K562 (cell line): ENCODE measurements around the gene GGTLC1.

Source experiments
- CBFA2T2 ChIP-seq: fragments of 450-650 bp; conservative IDR thresholded peaks from 2 replicates; pipeline ENCODE4 v1.6.1; 2017; ENCODE audit warnings: mild to moderate bottlenecking
- MCM2 ChIP-seq: fragments of 450-650 bp; IDR thresholded peaks from 2 replicates; pipeline ENCODE4 v1.6.1; 2017; ENCODE audit warnings: low read depth, mild to moderate bottlenecking
- RFX5 ChIP-seq: IDR thresholded peaks from 2 replicates; pipeline ENCODE4 v1.6.1; 2011; ENCODE audit warnings: low read depth, mild to moderate bottlenecking, improper control_type of control experiment, low read length
- SIN3A ChIP-seq, 2 experiments: fragments of 150-350 bp in 1 of 2; IDR thresholded peaks; 2 replicates each; pipeline ENCODE4 v1.6.1; 2011 to 2016; ENCODE audit warnings: borderline replicate concordance in 2 of 2, low read depth in 2 of 2, low read length in 2 of 2, mild to moderate bottlenecking in 2 of 2, moderate library complexity in 2 of 2; ENCODE audit not compliant: control insufficient read depth in 1 of 2
- SMAD4 ChIP-seq: fragments of 250-450 bp; sonication (Bioruptor Pico); conservative IDR thresholded peaks from 2 replicates; pipeline ENCODE4 v1.8.0; 2021; ENCODE audit warnings: inconsistent platforms, mild to moderate bottlenecking, moderate library complexity
- TEAD4 ChIP-seq, 2 experiments: sonication (generic) in 1 of 2; formaldehyde crosslinking in 1 of 2; IDR thresholded peaks; 2 replicates each; pipeline versions ENCODE4 v1.6.1 to v1.8.0; 2012 to 2022; ENCODE audit warnings: borderline replicate concordance in 1 of 2, inconsistent platforms in 1 of 2, low read length in 1 of 2, mild to moderate bottlenecking in 1 of 2, missing genetic modification reagents in 1 of 2
- YBX1 ChIP-seq: fragments of 450-650 bp; IDR thresholded peaks from 2 replicates; pipeline ENCODE4 v1.7.1; 2016; ENCODE audit warnings: mild to moderate bottlenecking
- ZBTB1 ChIP-seq: sonication (generic); formaldehyde crosslinking; IDR thresholded peaks from 2 replicates; pipeline ENCODE4 v1.8.1; 2023; ENCODE audit warnings: missing genetic modification reagents, low read depth, mild to moderate bottlenecking, borderline replicate concordance
- ZNF274 ChIP-seq: IDR thresholded peaks from 2 replicates; pipeline ENCODE4 v1.6.1; 2011; ENCODE audit warnings: low read depth, mild to moderate bottlenecking, low read length, moderate library complexity, borderline replicate concordance
- ZNF354B ChIP-seq: fragments of 250-450 bp; sonication (Bioruptor Pico); IDR thresholded peaks from 2 replicates; pipeline ENCODE4 v1.4.0; 2020
- TF ChIP-seq, protein P1 (sequence below), 2 experiments: fragments of 450-650 bp; formaldehyde crosslinking in 1 of 2; IDR thresholded peaks; 2 replicates each; pipeline versions ENCODE4 v1.4.0 to v1.6.1; 2014 to 2020; ENCODE audit warnings: mild to moderate bottlenecking in 2 of 2, borderline replicate concordance in 1 of 2, low read depth in 1 of 2
- TF ChIP-seq, protein P2 (sequence below), 3 experiments: IDR thresholded peaks in 2 of 3; conservative IDR thresholded peaks in 1 of 3; 2 replicates each; pipeline ENCODE4 v1.5.1; 2011 to 2012; ENCODE audit warnings: low read length in 3 of 3, mild to moderate bottlenecking in 3 of 3, control low read depth in 2 of 3, improper control_type of control experiment in 1 of 3, inconsistent platforms in 1 of 3, low read depth in 1 of 3, mixed read lengths in 1 of 3, moderate library complexity in 1 of 3; ENCODE audit not compliant: insufficient read depth in 2 of 3
- TF ChIP-seq, protein P3 (sequence below): fragments of 450-650 bp; formaldehyde crosslinking; IDR thresholded peaks from 2 replicates; pipeline ENCODE4 v1.4.0; 2020; ENCODE audit warnings: mild to moderate bottlenecking, moderate library complexity

DNA sequence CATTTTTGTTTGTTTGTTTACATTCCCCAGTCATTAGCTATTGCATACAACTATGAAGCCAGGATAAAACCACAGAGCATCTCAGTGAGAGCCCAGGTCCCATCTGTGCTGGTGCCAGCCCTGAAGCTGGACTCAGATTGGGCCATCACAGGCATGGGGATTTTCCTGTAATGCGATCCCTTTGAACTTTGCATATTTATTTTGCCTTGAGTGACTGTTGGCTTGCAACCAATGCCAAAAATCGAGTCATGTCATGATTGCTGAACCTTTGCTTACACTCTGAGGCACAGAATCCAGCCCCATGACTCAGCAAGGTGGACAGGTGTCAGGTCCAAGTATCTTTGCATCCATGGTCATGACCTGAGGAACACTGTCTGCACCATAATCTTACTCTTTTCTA is 46.2 kb upstream of the GGTLC1 start:
- no peak for TF ChIP-seq TEAD4 (IDR thresholded peaks at IDR 0.05; ENCODE audit: low read length)
- no peak for TF ChIP-seq TEAD4 (CRISPR knock-in tag; IDR thresholded peaks at IDR 0.05; ENCODE audit: borderline replicate concordance)
- TF ChIP-seq CBFA2T2: no peak
- no peak for TF ChIP-seq SMAD4 (CRISPR knock-in tag)
- TF ChIP-seq RFX5: no peak
- TF ChIP-seq ZNF274: no peak
- TF ChIP-seq, protein P1, sequence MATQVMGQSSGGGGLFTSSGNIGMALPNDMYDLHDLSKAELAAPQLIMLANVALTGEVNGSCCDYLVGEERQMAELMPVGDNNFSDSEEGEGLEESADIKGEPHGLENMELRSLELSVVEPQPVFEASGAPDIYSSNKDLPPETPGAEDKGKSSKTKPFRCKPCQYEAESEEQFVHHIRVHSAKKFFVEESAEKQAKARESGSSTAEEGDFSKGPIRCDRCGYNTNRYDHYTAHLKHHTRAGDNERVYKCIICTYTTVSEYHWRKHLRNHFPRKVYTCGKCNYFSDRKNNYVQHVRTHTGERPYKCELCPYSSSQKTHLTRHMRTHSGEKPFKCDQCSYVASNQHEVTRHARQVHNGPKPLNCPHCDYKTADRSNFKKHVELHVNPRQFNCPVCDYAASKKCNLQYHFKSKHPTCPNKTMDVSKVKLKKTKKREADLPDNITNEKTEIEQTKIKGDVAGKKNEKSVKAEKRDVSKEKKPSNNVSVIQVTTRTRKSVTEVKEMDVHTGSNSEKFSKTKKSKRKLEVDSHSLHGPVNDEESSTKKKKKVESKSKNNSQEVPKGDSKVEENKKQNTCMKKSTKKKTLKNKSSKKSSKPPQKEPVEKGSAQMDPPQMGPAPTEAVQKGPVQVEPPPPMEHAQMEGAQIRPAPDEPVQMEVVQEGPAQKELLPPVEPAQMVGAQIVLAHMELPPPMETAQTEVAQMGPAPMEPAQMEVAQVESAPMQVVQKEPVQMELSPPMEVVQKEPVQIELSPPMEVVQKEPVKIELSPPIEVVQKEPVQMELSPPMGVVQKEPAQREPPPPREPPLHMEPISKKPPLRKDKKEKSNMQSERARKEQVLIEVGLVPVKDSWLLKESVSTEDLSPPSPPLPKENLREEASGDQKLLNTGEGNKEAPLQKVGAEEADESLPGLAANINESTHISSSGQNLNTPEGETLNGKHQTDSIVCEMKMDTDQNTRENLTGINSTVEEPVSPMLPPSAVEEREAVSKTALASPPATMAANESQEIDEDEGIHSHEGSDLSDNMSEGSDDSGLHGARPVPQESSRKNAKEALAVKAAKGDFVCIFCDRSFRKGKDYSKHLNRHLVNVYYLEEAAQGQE (IDR thresholded peaks at IDR 0.05; ENCODE audit: borderline replicate concordance): no peak
- TF ChIP-seq, protein P1 (CRISPR knock-in tag; IDR thresholded peaks at IDR 0.05; ENCODE audit: low read depth): no peak
- TF ChIP-seq SIN3A (IDR thresholded peaks at IDR 0.05; ENCODE audit: borderline replicate concordance in 2 of 2, control insufficient read depth in 1 of 2, low read depth in 2 of 2, low read length in 2 of 2): no peak
- TF ChIP-seq ZBTB1 (CRISPR knock-in tag): no peak
- no peak for TF ChIP-seq ZNF354B (CRISPR knock-in tag)
- TF ChIP-seq, protein P2, sequence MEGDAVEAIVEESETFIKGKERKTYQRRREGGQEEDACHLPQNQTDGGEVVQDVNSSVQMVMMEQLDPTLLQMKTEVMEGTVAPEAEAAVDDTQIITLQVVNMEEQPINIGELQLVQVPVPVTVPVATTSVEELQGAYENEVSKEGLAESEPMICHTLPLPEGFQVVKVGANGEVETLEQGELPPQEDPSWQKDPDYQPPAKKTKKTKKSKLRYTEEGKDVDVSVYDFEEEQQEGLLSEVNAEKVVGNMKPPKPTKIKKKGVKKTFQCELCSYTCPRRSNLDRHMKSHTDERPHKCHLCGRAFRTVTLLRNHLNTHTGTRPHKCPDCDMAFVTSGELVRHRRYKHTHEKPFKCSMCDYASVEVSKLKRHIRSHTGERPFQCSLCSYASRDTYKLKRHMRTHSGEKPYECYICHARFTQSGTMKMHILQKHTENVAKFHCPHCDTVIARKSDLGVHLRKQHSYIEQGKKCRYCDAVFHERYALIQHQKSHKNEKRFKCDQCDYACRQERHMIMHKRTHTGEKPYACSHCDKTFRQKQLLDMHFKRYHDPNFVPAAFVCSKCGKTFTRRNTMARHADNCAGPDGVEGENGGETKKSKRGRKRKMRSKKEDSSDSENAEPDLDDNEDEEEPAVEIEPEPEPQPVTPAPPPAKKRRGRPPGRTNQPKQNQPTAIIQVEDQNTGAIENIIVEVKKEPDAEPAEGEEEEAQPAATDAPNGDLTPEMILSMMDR (IDR thresholded peaks at IDR 0.05 in 2 of 3, conservative IDR thresholded peaks at IDR 0.05 in 1 of 3; ENCODE audit: insufficient read depth in 2 of 3, low read depth in 1 of 3, low read length in 3 of 3): no peak
- no peak for TF ChIP-seq YBX1
- no peak for TF ChIP-seq MCM2
- TF ChIP-seq, protein P3, sequence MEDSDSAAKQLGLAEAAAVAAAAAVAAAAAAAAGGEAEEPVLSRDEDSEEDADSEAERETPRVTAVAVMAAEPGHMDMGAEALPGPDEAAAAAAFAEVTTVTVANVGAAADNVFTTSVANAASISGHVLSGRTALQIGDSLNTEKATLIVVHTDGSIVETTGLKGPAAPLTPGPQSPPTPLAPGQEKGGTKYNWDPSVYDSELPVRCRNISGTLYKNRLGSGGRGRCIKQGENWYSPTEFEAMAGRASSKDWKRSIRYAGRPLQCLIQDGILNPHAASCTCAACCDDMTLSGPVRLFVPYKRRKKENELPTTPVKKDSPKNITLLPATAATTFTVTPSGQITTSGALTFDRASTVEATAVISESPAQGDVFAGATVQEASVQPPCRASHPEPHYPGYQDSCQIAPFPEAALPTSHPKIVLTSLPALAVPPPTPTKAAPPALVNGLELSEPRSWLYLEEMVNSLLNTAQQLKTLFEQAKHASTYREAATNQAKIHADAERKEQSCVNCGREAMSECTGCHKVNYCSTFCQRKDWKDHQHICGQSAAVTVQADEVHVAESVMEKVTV (CRISPR knock-in tag): no peak
